Measurements from ENCODE around the gene INPP4A.

INPP4A gene

DNA sequence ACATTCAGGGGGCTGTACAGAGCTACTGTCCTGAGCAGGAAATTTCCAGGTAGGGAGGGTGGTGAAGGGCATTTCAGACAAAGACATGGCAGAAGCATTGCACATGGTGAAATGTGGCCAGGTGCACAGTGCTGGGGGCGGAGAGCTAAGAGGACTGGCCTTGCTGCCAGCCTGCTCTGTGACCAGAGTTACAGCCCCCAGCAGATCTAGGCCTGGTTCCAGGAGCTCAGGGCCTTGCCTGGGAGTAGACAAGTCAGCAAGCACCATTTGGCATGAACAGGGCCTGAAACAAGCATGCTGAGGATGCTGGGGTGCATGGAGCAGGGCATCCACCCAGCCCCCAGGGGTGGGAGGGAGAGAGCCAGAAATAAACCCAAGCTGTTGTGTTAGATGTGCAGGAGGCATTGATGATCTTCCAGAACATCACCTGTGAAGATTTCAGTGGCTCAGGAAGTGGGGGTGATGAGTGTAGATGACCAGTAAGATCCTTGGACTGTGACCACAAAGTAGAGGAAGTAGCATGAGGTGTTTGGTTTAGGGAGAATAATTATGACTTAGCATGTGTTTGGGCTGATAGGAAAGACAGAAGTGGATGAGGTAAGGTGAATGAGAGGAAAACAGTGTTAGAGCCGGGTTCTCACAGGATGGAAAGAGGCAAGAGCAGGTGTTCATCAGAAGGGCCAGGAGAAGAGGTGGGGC is 102.6 kb downstream of the INPP4A start:
- no peaks in the 10 kb centered on the region for H3K4me1 Mint-ChIP-seq
- H3K4me3 Mint-ChIP-seq = no peak overlapping the region
- no peaks in the 10 kb centered on the region for H3K9me3 Mint-ChIP-seq
- TF ChIP-seq, protein P1, sequence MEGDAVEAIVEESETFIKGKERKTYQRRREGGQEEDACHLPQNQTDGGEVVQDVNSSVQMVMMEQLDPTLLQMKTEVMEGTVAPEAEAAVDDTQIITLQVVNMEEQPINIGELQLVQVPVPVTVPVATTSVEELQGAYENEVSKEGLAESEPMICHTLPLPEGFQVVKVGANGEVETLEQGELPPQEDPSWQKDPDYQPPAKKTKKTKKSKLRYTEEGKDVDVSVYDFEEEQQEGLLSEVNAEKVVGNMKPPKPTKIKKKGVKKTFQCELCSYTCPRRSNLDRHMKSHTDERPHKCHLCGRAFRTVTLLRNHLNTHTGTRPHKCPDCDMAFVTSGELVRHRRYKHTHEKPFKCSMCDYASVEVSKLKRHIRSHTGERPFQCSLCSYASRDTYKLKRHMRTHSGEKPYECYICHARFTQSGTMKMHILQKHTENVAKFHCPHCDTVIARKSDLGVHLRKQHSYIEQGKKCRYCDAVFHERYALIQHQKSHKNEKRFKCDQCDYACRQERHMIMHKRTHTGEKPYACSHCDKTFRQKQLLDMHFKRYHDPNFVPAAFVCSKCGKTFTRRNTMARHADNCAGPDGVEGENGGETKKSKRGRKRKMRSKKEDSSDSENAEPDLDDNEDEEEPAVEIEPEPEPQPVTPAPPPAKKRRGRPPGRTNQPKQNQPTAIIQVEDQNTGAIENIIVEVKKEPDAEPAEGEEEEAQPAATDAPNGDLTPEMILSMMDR (IDR thresholded peaks at IDR 0.05; ENCODE audit: unreplicated experiment in 3 of 3) = no peak
- no peak overlapping the region for H3K27ac Mint-ChIP-seq
- peaks cover 44% of the 10 kb centered on the region for H3K36me3 Mint-ChIP-seq (ENCODE audit: low read depth)
- no peaks in the 10 kb centered on the region for H3K27me3 Mint-ChIP-seq (ENCODE audit: low read depth)

DNA sequence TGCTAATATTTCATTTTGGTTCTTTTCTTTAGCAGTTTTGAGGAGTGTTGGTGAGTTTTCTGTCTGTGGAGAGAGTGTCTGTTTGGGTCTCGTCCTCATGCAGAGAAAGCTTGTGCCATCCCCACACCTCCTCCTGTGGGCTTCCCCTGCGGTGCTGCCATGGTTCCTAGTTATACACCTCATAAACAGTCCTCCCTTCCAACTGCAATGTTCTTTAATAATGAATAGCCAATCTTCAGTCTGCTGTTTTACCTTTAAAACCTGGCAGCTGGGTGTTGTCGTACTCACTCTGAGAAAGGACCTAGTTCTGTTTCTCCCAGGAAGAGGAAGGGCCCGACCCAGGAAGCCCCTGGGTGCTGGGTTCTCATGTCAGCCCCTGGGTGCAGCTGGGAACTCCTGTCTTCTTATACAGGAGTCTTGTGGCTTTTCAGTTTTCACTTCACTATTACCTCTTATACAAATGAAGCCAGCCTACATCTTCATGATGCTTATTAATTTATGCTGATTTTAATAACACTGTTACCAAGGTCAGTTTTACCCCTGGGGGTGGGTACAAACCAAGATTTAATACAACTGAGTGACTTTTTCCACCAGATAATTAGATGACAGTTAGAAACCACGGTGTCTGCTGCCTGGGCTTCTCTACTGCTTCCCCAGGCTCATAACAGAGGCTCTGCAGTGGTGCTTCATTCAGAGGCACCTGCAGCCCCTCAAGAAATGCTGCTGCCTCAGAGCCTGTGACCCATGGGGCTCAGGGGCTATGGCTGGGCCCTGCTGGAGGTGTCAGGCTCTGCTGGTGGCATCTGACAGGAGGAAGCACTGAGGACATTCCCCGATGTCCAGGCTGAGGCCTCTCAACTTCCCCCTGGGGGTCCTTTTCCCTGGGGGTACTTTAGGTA is 104.5 kb downstream of the INPP4A start:
- Mint-ChIP-seq H3K36me3 (ENCODE audit: low read depth) (peaks cover 48% of the 10 kb centered on the region), H3K27ac (no peak overlapping the region), H3K9me3 (no peaks in the 10 kb centered on the region), H3K27me3 (ENCODE audit: low read depth) (no peaks in the 10 kb centered on the region), H3K4me1 (no peaks in the 10 kb centered on the region), H3K4me3 (no peak overlapping the region)
- TF ChIP-seq, protein P1 (IDR thresholded peaks at IDR 0.05; ENCODE audit: unreplicated experiment in 3 of 3) = no peak

DNA sequence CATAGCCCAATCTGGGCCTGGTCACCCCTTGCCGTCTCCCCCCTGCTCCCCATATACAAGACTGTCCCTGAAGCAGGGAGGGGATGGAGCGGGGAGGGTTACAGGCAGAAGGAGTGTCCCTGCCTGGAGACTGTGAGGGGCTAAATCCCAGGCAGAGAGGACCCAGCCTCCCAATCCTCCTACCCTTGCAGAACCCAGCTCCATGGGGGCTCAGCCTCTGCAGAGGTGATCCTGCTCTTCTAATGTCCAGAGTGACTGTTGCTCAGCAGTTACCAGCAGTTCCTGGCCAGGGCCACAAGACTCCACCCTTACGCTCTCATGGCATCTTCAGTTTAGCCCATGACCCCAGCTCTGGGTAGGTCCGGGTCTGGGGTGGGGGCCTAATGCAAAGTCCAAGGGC is 105.5 kb downstream of the INPP4A start:
- TF ChIP-seq, protein P1 (IDR thresholded peaks at IDR 0.05; ENCODE audit: unreplicated experiment in 3 of 3) = no peak
- no peaks in the 10 kb centered on the region for H3K27me3 Mint-ChIP-seq (ENCODE audit: low read depth)
- no peaks in the 10 kb centered on the region for H3K4me1 Mint-ChIP-seq
- no peak overlapping the region for H3K27ac Mint-ChIP-seq
- H3K36me3 Mint-ChIP-seq (ENCODE audit: low read depth) = peaks cover 45% of the 10 kb centered on the region
- no peaks in the 10 kb centered on the region for H3K9me3 Mint-ChIP-seq
- H3K4me3 Mint-ChIP-seq = no peak overlapping the region

DNA sequence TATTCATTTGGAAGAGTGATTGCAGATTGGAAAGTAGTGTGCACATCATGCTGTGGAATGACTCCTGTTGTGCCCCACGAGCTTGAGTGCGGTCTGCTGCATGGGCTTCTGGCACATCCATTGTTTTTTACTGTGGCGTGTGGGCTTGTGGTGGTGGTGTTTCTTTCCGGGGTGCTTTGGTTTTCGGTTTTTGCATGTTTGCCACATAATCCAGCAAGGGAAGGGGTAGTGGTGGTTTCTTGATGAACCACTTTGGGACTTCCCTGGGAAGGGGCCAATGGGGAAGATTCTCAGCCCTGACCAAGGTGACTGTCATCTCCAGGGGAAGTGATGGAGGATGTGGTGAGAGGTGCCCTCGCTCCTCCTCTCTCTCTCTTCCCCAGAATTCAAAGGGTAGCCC is 106.7 kb downstream of the INPP4A start:
- peaks cover 40% of the 10 kb centered on the region for H3K36me3 Mint-ChIP-seq (ENCODE audit: low read depth)
- no peaks in the 10 kb centered on the region for H3K9me3 Mint-ChIP-seq
- H3K4me1 Mint-ChIP-seq = no peaks in the 10 kb centered on the region
- TF ChIP-seq, protein P1 (IDR thresholded peaks at IDR 0.05; ENCODE audit: unreplicated experiment in 3 of 3) = no peak
- H3K4me3 Mint-ChIP-seq = no peak overlapping the region
- H3K27ac Mint-ChIP-seq = no peak overlapping the region
- no peaks in the 10 kb centered on the region for H3K27me3 Mint-ChIP-seq (ENCODE audit: low read depth)

- Mint-ChIP-seq H3K36me3 (ENCODE audit: low read depth) (peaks cover 35% of the 10 kb centered on the region), H3K9me3 (no peaks in the 10 kb centered on the region), H3K4me1 (no peaks in the 10 kb centered on the region), H3K27ac (no peak overlapping the region), H3K4me3 (no peak overlapping the region), H3K27me3 (ENCODE audit: low read depth) (no peaks in the 10 kb centered on the region)
- TF ChIP-seq, protein P1 (IDR thresholded peaks at IDR 0.05; ENCODE audit: unreplicated experiment in 3 of 3) = no peak
These were observed 108.0 kb downstream of the INPP4A start for GRCh38 chr2:98552499-98553179.

All from nephron (organoid).